HG03095 (cell line): Measurements from ENCODE around the gene MAEA.
"Not testable (repeated sequence)": the region's sequence is repeated elsewhere in the genome, so short reads cannot be mapped to it uniquely, and the experiment has no call there.

Experiments
- ATAC-seq: cut with Tn5 transposase; IDR thresholded peaks from one replicate; pipeline ENCODE4 v1.9.1; 2021; ENCODE audit warnings: moderate library complexity; ENCODE audit not compliant: unreplicated experiment

MAEA gene

DNA sequence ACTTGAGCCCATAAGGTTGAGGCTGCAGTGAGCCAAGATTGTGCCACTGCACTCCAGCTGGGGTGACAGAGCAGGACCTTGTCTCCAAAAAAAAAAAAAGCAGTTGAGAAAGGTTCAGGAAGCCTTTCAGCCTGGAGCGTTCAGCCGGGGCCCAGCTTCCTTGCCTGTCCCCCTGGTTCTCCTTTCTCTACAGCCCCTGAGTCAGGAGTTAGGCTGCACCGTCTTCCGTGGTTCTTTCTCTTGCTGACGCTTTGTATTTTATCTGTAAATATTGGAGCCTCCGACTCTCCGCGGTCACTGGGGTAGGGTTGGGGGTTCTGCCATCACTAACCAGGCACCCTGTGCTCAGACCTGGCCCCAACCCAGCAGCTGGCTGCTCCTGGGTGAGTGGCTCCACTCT, 43.6 kb downstream of the MAEA start:
- no peak for ATAC-seq

DNA sequence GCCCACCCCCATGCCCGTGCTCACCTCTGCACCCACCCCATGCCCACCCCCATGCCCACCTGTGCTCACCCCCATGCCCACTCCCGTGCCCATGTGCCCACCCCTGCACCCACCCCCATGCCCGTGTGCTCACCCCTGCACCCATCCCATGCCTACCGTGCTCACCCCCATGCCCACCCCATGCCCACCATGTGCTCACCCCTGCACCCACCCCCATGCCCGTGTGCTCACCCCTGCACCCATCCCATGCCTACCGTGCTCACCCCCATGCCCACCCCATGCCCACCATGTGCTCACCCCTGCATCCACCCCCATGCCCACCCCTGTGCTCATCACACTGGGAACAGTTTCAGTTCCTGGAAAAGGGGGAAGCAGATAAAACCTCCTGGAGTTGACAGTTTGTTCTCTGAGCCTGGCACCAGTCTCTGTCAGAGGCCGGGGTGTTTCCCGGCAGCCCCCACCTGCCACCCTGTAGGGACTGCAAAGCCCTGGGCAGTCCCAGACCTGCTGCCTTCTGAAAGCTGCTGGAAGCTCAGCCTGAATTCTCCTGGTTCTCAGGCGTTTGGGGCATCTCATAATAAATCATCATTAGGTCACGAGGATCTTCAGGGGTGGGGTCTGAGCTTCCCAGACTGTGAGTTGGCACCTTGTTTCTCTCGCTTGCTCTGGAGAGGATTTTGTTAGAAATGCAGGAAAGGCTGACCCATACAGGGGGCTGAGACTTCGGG, 44.3 kb downstream of the MAEA start:
- ATAC-seq, result not testable (repeated sequence)

DNA sequence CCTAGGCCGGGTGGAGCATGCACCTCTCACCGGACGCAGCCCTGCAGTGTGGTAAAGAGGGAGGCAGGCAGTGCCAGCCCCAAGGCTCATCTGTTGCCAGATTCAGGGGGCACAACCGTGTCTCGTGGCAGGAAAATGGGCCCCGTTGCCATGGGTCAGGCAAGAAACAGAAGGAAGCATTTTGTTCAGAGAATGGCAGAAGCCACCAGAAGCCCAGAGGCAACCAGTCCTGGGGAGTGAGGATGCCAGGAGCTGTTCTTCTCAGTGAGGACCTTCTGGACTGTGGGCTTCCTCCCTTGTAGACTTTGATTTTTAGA, 44.8 kb downstream of the MAEA start:
- no peak for ATAC-seq

DNA sequence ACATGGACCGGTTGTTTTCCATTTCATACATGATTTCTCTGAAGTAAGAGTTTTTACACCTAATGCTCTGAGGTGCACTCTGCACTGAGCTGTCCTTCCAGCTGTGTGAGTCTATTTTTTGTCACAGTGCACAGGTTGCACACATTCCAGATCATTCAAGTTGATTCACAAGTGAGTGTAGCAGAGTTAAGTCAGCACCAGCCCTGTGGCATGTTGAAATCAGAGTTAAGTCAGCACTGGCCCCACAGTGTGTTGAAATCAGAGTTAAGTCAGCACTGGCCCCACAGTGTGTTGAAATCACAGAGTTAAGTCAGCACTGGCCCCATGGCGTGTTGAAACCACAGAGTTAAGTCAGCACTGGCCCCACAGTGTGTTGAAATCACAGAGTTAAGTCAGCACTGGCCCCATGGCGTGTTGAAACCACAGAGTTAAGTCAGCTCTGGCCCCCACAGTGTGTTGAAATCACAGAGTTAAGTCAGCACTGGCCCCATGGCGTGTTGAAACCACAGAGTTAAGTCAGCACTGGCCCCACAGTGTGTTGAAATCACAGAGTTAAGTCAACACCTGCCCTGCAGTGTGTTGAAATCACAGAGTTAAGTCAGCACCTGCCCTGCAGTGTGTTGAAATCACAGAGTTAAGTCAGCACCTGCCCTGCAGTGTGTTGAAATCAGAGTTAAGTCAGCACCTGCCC, 45.6 kb downstream of the MAEA start:
- ATAC-seq, result not testable (repeated sequence)

DNA sequence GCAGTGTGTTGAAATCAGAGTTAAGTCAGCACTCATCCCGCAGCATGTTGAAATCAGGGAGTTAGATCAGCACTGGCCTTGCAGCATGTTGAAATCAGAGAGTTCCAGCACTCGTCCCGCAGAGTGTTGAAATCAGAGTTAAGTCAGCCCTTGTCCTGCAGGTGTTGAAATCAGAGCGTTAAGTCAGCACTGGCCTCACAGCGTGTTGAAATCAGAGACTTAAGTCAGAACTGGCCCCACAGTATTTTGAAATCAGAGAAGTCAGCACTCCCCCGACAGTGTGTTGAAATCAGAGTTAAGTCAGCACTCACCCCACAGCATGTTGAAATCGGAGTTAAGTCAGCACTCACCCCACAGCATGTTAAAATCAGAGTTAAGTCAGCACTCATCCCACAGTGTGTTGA, 46.4 kb downstream of the MAEA start:
- no peak for ATAC-seq

DNA sequence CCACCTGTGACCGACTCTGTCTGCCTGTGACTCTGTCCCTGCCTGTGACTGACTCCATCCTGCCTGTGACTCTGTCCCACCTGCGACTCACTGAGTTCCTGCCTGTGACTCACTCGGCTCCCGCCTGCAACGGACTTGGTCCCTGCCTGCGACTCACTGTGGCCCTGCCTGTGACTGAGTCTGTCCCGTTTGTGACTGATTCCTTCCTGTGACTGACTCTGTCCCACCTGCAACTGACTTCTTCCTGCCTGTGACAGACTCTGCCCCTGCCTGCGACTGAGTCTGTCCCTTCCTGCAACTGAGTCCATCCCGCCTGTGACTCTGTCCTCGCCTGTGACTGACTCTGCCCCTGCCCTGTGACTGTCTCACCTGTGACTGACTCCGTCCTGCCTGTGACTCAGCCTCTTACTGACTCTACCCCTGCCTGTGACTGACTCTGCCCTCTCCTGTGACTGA, 47.7 kb downstream of the MAEA start:
- ATAC-seq, result no peak

DNA sequence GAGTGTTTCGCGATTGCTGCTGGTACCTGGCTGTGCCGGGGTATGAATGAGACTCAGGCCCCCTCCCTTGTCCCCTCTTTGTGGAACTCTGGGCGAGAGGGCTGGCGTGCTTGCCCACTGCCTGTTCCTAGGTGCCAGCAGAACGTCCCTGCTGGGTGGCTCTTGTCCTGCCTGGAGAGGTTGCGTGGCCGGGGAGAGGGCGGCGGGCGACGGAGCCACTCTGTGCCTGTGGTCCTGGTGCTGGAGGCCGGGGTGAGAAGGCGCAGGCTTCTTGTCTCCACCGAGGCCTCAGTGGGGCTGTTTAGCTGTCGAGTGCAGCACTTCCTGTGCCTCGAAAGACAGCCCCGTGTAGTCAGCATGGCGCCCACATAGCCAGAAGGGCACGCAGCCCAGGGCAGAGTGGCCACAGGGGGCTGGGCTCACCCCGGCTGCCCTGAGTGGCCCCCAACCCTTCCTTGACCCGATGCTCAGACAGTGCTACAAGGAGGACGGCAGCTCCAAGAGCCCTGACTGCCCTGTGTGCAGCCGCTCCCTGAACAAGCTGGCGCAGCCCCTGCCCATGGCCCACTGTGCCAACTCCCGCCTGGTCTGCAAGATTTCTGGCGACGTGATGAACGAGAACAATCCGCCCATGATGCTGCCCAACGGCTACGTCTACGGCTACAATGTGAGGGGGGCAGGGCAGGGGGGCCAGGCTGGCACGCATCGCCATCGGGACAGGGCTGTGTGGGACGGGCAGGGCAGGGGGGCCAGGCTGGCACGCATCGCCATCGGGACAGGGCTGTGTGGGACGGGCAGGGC, 48.5 kb downstream of the MAEA start:
- ATAC-seq, result no peak

DNA sequence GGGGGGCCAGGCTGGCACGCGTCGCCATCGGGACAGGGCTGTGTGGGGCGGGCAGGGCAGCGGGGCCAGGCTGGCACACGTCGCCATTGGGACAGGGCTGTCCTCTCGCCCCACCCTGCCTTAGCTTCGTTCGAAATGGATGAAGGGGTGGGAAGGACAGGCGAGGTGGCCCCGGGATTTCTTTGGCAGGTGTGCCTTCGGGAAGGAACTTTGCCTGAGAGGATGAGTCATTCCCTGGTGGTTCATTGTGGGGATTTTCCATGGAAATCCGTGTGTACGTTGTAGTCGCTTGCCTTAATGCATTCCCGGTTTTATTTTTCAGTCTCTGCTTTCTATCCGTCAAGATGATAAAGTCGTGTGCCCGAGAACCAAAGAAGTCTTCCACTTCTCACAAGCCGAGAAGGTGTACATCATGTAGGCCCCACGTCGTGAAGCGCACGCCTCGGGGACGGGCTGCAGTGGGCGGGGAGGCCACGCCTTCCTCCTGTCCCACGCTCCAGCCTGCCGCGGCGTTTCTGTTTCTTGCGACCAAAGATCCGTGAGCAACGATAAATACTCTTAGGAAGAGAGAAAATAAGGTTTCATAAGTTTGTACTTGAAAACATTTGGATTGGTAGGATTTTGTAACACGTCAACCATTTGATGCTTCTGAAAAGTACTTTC, 49.2 kb downstream of the MAEA start:
- ATAC-seq, result no peak

DNA sequence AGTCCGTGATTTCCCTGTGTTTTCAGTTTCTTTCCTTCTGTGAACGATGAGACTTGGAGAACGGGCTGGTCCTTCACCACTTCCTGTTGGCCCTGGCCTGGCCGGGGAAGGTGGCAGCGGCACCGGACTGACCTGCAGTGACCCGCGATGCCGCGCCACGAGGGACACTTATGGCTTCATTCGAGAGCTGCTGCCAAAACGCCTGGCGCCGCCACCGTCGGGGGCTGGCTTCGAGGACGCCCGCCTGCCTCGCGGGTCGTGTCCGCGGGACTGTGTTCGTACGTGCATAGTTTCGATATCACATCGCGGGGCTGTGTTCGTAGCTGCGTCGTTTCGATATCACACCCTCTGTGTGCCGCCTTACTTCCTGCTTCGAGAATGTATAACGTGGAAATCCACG, 49.8 kb downstream of the MAEA start:
- no peak for ATAC-seq

DNA sequence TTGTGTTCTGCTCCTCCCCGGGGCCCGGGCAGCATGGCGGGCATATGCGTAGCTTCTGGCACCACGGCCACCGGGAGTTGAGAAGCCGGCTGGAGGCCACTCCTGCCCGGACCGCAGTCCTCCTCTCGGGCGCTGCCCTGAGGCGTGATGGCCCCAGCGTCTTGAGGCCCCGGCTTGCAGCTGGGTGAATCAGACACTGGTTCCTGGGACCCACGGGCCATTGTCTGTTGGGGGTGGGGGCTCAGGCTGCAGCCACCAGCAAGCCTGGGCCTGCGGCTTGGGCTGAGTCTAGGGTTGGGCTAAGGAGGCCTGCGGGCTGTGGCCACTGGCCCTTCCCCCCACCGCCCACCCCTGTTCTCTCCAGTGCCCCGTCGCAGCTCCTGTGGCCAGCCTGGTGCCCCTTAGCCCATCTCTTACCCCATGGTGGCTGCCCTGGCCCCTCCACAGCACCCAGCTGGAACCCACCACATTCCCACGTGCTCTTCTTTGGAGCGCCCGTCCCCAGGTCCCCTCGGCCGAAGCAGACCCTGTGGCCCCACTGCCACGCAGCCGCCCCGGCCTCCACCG, 50.6 kb downstream of the MAEA start:
- no peak for ATAC-seq

DNA sequence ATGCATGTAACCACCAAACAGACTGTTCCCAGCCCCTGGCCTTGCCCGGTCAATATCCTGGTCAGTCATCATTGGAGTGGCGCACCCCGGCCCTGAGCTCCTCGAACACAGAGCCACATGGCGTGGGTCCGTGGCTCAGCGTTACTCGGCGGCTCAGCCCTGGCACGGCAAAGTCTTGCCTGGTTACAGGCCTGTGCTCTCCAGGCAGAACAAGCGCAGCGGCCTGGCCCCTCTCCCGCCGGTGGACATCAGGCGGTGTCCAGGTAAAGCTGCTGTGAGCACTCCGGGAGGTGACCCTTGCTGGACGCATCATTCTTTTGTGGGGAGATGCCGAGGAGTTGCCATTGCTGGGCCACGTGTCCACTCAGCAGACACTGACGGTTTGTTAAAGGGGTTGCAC, 51.2 kb downstream of the MAEA start:
- ATAC-seq, result no peak

DNA sequence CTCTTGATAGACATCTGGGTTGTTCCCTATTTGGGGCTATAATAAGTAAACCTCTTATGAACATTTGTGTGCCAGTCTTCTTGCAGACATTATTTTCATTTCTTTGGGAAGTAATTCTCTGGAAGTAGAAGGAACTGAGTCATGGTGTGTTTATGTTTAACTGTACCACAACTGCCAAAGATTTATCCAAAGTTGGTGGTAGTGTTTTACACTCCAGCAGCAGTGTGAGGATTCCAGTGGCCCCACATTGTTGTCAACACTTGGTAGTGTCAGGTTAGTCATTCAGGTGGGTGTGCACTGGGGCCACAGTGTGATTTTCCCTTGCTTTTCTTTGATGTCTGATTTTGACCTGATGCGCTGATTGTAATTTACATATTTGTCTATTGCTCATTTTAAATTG, 52.3 kb downstream of the MAEA start:
- ATAC-seq, result no peak

DNA sequence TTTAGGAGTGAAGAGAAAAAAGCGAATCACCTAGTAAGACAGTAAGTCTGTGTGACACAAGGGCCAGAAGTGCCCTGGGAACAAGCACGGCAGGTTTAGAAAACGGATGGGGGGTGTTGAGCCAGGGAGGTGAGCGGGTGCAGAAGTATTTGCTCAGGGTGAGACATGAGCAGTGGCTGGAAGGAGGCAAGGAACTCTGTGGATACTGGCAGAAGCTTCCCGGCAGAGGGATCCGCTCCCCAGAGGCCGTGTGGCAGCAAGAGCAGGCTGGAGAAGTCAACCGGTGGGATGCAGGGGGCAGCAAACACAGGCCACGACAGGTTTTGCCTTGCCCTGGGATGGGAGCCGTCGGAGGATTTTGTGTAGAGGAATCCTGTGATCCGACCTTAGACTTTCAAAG, 55.0 kb downstream of the MAEA start:
- no peak for ATAC-seq

DNA sequence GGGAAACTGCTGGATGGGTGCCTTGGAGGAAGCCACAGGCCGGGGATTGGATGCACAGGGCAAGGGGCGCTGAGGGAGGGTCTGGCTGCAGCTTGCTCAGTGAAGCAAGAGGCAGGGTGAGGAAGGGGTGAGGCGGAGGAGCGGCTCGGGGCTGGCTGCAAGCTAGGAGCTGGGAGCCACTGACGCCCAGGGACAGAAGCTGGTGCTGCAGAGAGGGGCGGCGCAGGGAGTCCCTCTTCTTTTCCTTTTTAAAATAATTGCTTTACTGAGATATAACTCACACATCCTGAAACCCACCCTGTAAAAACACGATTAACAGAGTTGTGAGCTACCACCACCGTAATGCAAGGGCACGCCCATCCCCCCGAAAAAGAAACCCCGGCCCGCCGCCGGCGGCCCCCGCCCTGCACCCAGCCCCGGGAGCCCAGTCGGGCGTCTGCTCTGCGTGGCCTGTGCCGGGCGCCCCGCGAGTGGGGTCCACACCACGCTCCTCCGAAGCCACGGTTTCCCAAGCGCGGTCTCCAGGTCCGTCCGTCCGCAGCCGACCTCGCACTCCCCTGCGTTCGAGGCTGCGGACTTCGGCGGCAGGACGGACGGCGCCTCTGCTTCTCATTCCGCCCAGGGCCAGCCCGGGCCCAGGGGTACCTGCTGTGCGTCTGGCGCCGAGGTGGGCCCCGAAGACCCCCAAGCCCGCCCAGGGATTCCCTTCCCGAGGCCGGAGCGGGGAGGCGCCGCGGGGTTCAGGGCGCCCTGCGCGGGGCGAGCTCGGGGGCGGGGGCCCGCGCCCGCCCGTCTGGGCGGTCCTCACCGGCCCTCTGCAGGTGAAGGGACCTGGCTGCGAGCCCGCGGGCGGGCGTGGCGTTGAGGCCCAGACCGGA, 56.5 kb downstream of the MAEA start:
- ATAC-seq, result peak; percentile 2

DNA sequence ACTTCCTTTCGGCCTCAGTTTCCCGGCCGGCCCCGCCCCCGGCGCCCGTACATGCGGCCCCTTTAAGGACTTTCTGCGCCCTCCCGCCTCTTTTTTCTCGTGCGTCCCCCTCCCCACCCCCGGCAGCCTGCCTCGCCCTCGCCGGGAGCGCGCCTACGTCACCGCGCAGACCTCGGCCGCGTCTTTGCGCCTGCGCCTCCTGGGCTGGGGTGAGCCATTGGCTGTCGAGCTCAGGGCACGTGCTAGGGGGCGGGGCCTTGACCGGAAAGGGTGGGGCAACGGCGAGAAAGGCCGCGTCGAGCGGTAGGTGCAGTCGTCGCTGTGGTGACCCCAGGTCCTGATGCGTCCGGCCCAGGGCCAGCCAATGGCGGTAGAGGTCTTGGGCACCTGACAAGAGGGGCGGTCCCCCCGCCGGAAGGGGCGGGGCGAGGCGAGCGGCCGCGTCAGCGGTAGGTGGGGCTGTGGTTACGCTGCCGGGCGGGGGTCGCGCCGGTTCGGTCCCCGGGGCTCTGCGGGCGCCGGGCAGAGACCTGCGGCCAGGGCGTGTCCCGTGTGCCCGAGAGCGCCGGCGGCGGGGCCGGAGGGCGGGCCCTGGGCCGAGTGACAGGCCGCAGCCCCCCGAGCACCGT, 57.2 kb downstream of the MAEA start, which contains the start of gene UVSSA:
UVSSA (plus strand) TSS at position 428 of the 629 bp plus-strand sequence. CDS start 884 bp downstream, outside the sequence.
- ATAC-seq, result peak; percentile 94

DNA sequence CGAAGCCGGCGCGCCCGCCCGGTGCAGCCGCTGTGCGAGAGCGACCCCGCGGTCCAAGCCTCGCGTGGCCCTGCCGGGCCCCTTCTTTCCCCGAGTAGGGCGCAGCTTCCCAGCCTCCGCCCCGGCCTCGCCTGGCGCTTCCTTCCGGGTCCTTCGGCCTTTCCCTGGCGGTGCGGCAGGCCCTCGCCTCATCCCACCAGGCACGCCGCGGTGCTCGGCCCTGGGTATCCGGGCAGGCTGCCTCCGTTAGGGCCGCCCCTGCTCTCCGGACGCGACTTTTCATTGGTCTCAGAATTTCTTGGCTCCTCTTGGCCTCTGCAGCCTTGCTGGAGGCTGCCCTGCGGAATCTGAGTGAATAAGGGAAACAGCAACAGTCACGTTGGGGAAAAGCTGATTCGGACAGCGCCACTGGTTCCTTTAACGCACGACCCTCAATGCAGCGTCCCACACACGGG, 57.7 kb downstream of the MAEA start:
- ATAC-seq, result peak; percentile 22

DNA sequence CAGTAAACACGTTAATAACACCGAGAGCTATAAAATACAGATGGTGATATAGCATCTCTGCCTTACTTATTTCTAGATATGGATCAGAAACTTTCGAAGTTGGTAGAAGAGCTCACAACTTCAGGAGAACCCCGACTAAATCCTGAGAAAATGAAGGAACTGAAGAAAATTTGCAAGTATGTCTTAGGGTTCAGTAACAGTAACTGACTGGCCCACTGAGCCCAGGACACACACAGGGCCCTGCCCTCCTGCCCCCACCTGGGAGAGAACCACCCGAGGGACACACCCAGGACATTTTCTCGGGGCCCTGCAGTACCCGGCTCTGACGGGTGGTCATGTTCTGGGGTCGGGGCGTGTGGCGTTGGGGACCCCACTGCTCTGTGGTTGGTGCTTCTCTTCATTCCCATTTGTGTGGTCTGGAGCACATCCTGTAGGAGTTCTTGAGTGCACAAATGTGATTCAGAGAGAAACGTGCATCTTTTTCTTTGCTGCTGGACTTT, 58.4 kb downstream of the MAEA start:
- ATAC-seq, result no peak

DNA sequence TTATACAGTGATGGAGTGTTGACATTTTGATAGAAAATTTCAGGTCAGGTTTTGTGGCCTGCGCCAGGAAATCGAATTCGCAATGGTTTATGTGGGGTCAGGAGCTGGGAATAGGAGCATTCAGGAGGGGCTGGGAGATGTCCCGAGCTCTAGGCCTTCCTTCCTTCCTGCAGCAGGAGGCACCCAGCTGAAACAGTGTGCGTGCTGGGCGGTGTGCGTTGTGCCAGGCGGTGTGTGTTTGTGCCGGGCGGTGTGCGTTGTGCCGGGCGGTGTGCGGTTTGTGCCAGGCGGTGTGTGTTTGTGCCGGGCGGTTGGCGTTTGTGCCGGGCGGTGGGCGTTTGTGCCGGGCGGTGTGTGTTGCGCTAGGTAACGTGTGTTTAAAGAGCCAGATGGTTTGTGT, 59.1 kb downstream of the MAEA start:
- ATAC-seq, result no peak
